IMR-90 (cell line): ENCODE results near the gene LPGAT1. TPM values are rescaled to one million over a fixed set of nuclear protein-coding genes. Genes with fewer than 3 reads are reported as not detected.

Experiments
- ATAC-seq: fragments of 200-7000 bp; cut with Tn5 transposase; 2 replicates; pipeline ENCODE4 v1.9.1; 2020; ENCODE audit warnings: low read depth, mild to moderate bottlenecking, moderate library complexity
- BruUV-seq: library from RNA; stranded (reverse); fragments of 400-500 nt; replicated peaks from 2 replicates; lab custom pipeline; 2021; lab: Mats Ljungman, UMichigan
- CTCF ChIA-PET: fragments of 300-600 bp; formaldehyde crosslinking; extraction: SDS; loops from one replicate; lab custom pipeline; 2021; ENCODE audit warnings: antibody characterized with exemption; lab: Yijun Ruan, JAX
- POLR2A ChIA-PET: fragments of 300-600 bp; sonication (Branson Sonifier 250); formaldehyde crosslinking; loops from one replicate; lab custom pipeline; 2022; ENCODE audit warnings: antibody characterized with exemption; ENCODE audit not compliant: unreplicated experiment; lab: Charles Lee
- DNase-seq: peaks from one replicate; pipeline ENCODE4 v3.0.0; 2013
- H2AFZ ChIP-seq: replicated peaks from 2 replicates; pipeline ENCODE3; 2013; ENCODE audit warnings: low read length, mild to moderate bottlenecking; ENCODE audit not compliant: poor library complexity
- H2AK5ac ChIP-seq: 2 replicates; pipeline ENCODE4 v1.6.1; 2013; ENCODE audit warnings: low read depth, low read length, inconsistent platforms
- H2AK9ac ChIP-seq: replicated peaks from 2 replicates; pipeline ENCODE3; 2013; ENCODE audit warnings: mild to moderate bottlenecking, low read depth, low read length, moderate library complexity; ENCODE audit not compliant: poor library complexity
- H2BK120ac ChIP-seq: 2 replicates; pipeline ENCODE4 v1.6.1; 2013; ENCODE audit warnings: low read depth, low read length, inconsistent platforms
- H2BK15ac ChIP-seq: 3 replicates; pipeline ENCODE4 v1.6.1; 2013; ENCODE audit warnings: low read depth, low read length, inconsistent platforms
- H2BK20ac ChIP-seq: 2 replicates; pipeline ENCODE4 v1.6.1; 2013; ENCODE audit warnings: low read depth, mild to moderate bottlenecking, inconsistent platforms, low read length, moderate library complexity
- H2BK5ac ChIP-seq: 2 replicates; pipeline ENCODE4 v1.6.1; 2013; ENCODE audit warnings: mild to moderate bottlenecking, low read depth, low read length, inconsistent platforms; ENCODE audit not compliant: poor library complexity, severe bottlenecking
- H3K14ac ChIP-seq: replicated peaks from 2 replicates; pipeline ENCODE4 v1.6.1; 2013; ENCODE audit warnings: low read depth, low read length, inconsistent platforms
- H3K18ac ChIP-seq: 2 replicates; pipeline ENCODE4 v1.6.1; 2013; ENCODE audit warnings: low read depth, low read length, control low read depth
- H3K23ac ChIP-seq: 2 replicates; pipeline ENCODE4 v1.6.1; 2013; ENCODE audit warnings: low read depth, low read length, inconsistent platforms
- H3K27ac ChIP-seq: 2 replicates; pipeline ENCODE4 v1.5.1; 2013; ENCODE audit warnings: mild to moderate bottlenecking, control low read depth, low read length; ENCODE audit not compliant: insufficient read depth
- H3K27me3 ChIP-seq: 2 replicates; pipeline ENCODE4 v1.6.1; 2013; ENCODE audit warnings: low read length; ENCODE audit not compliant: control insufficient read depth, insufficient read depth
- H3K36me3 ChIP-seq: 2 replicates; pipeline ENCODE4 v1.6.1; 2013; ENCODE audit warnings: low read length, mixed read lengths; ENCODE audit not compliant: control insufficient read depth, insufficient read depth
- H3K4ac ChIP-seq: 2 replicates; pipeline ENCODE4 v1.6.1; 2013; ENCODE audit warnings: low read depth, low read length, inconsistent platforms
- H3K4me1 ChIP-seq: 2 replicates; pipeline ENCODE4 v1.6.1; 2013; ENCODE audit warnings: low read length, mixed read lengths; ENCODE audit not compliant: control insufficient read depth, insufficient read depth
- H3K4me2 ChIP-seq: 2 replicates; pipeline ENCODE4 v1.6.1; 2013; ENCODE audit warnings: low read depth, mild to moderate bottlenecking, control low read depth, low read length, moderate library complexity
- H3K4me3 ChIP-seq: 2 replicates; pipeline ENCODE4 v1.5.1; 2013; ENCODE audit warnings: low read depth, mild to moderate bottlenecking, control low read depth, low read length, moderate library complexity; ENCODE audit not compliant: insufficient read depth
- H3K56ac ChIP-seq: 2 replicates; pipeline ENCODE4 v1.6.1; 2013; ENCODE audit warnings: low read length, inconsistent platforms; ENCODE audit not compliant: insufficient read depth; ENCODE audit errors: extremely low read depth
- H3K79me1 ChIP-seq, 2 experiments: 2 replicates each; pipeline ENCODE4 v1.6.1; 2013; ENCODE audit warnings: low read length in 2 of 2, inconsistent platforms in 1 of 2, low read depth in 1 of 2
- H3K9ac ChIP-seq: 2 replicates; pipeline ENCODE4 v1.6.1; 2013; ENCODE audit warnings: low read depth, low read length, control low read depth
- H3K9me1 ChIP-seq: 2 replicates; pipeline ENCODE4 v1.6.1; 2013; ENCODE audit warnings: low read length, inconsistent platforms; ENCODE audit not compliant: insufficient read depth
- H3K9me3 ChIP-seq: 2 replicates; pipeline ENCODE4 v1.6.1; 2013; ENCODE audit warnings: low read length; ENCODE audit not compliant: control insufficient read depth, insufficient read depth
- H4K20me1 ChIP-seq: 2 replicates; pipeline ENCODE4 v1.6.1; 2013; ENCODE audit warnings: low read length, inconsistent platforms; ENCODE audit not compliant: insufficient read depth
- H4K5ac ChIP-seq: 2 replicates; pipeline ENCODE4 v1.6.1; 2013; ENCODE audit warnings: mild to moderate bottlenecking, low read depth, low read length, control low read depth
- H4K8ac ChIP-seq, 2 experiments: 2 replicates each; pipeline ENCODE4 v1.6.1; 2013; ENCODE audit warnings: low read depth in 2 of 2, low read length in 2 of 2, control low read depth in 1 of 2, inconsistent platforms in 1 of 2
- H4K91ac ChIP-seq: 2 replicates; pipeline ENCODE4 v1.6.1; 2013; ENCODE audit warnings: low read depth, low read length, inconsistent platforms; ENCODE audit not compliant: insufficient read depth
- FOS ChIP-seq: fragments of 150-350 bp; IDR thresholded peaks from 2 replicates; pipeline ENCODE4 v1.6.1; 2016; ENCODE audit warnings: low read depth, low read length
- POLR2A ChIP-seq: IDR thresholded peaks from 2 replicates; pipeline ENCODE4 v1.6.1; 2012; ENCODE audit warnings: mild to moderate bottlenecking, low read depth, low read length
- RAD21 ChIP-seq: IDR thresholded peaks from 2 replicates; pipeline ENCODE4 v1.6.1; 2012; ENCODE audit warnings: low read length, improper control_type of control experiment
- RCOR1 ChIP-seq: IDR thresholded peaks from 2 replicates; pipeline ENCODE4 v1.6.1; 2012; ENCODE audit warnings: mild to moderate bottlenecking, low read length, improper control_type of control experiment; ENCODE audit not compliant: insufficient replicate concordance
- dilution Hi-C: fragments of 300-500 bp; cut with HindIII; formaldehyde crosslinking; loops from one replicate; pipeline ENCODE4 v1.14.3; 2018; ENCODE audit warnings: low sequenced_read_pairs; ENCODE audit not compliant: unreplicated experiment
- in situ Hi-C: fragments of 300-500 bp; cut with MboI; formaldehyde crosslinking; loops from 3 replicates; pipeline ENCODE4 v1.14.3; 2019; ENCODE audit warnings: low sequenced_read_pairs, inconsistent platforms, mixed read lengths
- intact Hi-C: fragments of 100-400 bp; cut with micrococcal nuclease; formaldehyde crosslinking; loops from 2 replicates; pipeline ENCODE4 v1.10.0; 2022
- polyA plus RNA-seq, 3 experiments: library from polyadenylated mRNA; depleted of rRNA; stranded (reverse); fragments of >200 nt; gene quantifications; 2 replicates each; pipeline ENCODE4 v1.2.3, GENCODE V29; 2012; ENCODE audit warnings: low replicate concordance in 1 of 3
- total RNA-seq: library from RNA; depleted of rRNA; stranded (reverse); fragments of >200 nt; gene quantifications from 2 replicates; pipeline ENCODE4 v1.2.3, GENCODE V29; 2012
- TF ChIP-seq, protein P1 (sequence below): fragments of 150-350 bp; IDR thresholded peaks from 2 replicates; pipeline ENCODE4 v1.6.1; 2017; ENCODE audit warnings: mild to moderate bottlenecking, antibody characterized with exemption, low read length, low read depth

The LPGAT1 gene
- total and polyA plus RNA-seq, 2 of the 4 experiments (the other 2 are of a cell fraction) = 6.7 to 13.6 TPM

DNA sequence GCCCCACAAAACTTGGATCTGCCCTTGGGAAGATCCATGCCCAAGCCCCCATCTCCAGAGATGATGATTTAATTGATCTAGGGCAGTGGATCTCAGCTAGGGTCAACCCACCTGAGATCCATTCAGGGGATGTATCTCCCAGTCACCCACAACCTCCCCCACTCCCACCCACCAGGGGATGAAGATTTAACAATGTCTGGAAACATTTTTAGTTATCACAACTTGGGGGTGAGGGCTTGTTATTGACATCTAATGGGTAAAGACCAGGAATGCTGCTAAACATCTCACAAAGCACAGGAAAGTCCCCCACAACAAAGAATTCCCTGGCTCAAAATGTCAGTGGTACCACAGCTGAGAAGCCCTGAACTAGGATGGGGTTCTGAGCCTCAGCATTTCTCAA, 45.0 kb upstream of the LPGAT1 start:
- H3K9ac ChIP-seq = no peak overlapping the region
- H2BK20ac ChIP-seq = no peak overlapping the region
- H3K36me3 ChIP-seq = no peaks in the 10 kb centered on the region
- H2AK9ac ChIP-seq = no peak overlapping the region
- TF ChIP-seq, protein P1, sequence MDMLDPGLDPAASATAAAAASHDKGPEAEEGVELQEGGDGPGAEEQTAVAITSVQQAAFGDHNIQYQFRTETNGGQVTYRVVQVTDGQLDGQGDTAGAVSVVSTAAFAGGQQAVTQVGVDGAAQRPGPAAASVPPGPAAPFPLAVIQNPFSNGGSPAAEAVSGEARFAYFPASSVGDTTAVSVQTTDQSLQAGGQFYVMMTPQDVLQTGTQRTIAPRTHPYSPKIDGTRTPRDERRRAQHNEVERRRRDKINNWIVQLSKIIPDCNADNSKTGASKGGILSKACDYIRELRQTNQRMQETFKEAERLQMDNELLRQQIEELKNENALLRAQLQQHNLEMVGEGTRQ = no peak
- TF ChIP-seq RAD21 (no peak), RCOR1 (no peak), POLR2A (no peak), FOS (no peak)
- H2AK5ac ChIP-seq = no peak overlapping the region
- H4K8ac ChIP-seq = no peak overlapping the region
- no peaks in the 10 kb centered on the region for H3K79me1 ChIP-seq
- DNase-seq (no peak), ATAC-seq (no peak)
- H4K91ac ChIP-seq = no peak overlapping the region
- H3K4me2 ChIP-seq = no peak overlapping the region
- no peaks in the 10 kb centered on the region for H4K20me1 ChIP-seq
- in situ Hi-C loops (no loop called here), intact Hi-C loops (no loop called here), dilution Hi-C loops (no loop called here)
- H4K5ac ChIP-seq = no peak overlapping the region
- ChIA-PET CTCF (no interaction called here), POLR2A (no interaction called here)
- no peak overlapping the region for H3K14ac ChIP-seq
- no peak overlapping the region for H3K4ac ChIP-seq
- no peak overlapping the region for H2BK15ac ChIP-seq
- H3K9me3 ChIP-seq = no peaks in the 10 kb centered on the region
- H2AFZ ChIP-seq = no peak overlapping the region
- no peaks in the 10 kb centered on the region for H3K4me1 ChIP-seq
- no peaks in the 10 kb centered on the region for H3K9me1 ChIP-seq
- H3K4me3 ChIP-seq = no peak overlapping the region
- H3K27ac ChIP-seq = no peak overlapping the region
- no TSS peak for BruUV-seq
- H3K18ac ChIP-seq = no peak overlapping the region
- H2BK5ac ChIP-seq = no peak overlapping the region
- no peak overlapping the region for H2BK120ac ChIP-seq
- no peak overlapping the region for H3K23ac ChIP-seq
- no peak overlapping the region for H3K56ac ChIP-seq
- H3K27me3 ChIP-seq = peaks cover 5% of the 10 kb centered on the region
